Measurements from ENCODE around the gene ABO.

Gene ABO

GRCh38 chr9:133249337-133249736 lies 25.7 kb downstream of the ABO start:
- peaks cover 52% of the 10 kb centered on the region for H3K27me3 ChIP-seq (ENCODE audit: control insufficient read depth, insufficient read depth, low read length)
- no peak overlapping the region for H3K4me3 ChIP-seq (ENCODE audit: low read length)

GRCh38 chr9:133248726-133249295 lies 26.2 kb downstream of the ABO start:
- no peaks in the 10 kb centered on the region for H3K36me3 ChIP-seq (ENCODE audit: insufficient read depth, low read length)
- no peak overlapping the region for H3K4me3 ChIP-seq (ENCODE audit: low read length)
- H3K27me3 ChIP-seq (ENCODE audit: control insufficient read depth, insufficient read depth, low read length), result peaks cover 57% of the 10 kb centered on the region
- no peak overlapping the region for H3K9ac ChIP-seq (ENCODE audit: low read depth, low read length)
- H3K4me2 ChIP-seq (ENCODE audit: low read length), result no peak overlapping the region
- no peaks in the 10 kb centered on the region for H3K9me3 ChIP-seq (replicated peaks; ENCODE audit: low read length)
- no peaks in the 10 kb centered on the region for H3K4me1 ChIP-seq (ENCODE audit: control insufficient read depth, insufficient read depth, low read length)

More at GRCh38 chr9:133249337-133249736, 25.7 kb downstream of the ABO start:
- Histone ChIP-seq H3K36me3 (ENCODE audit: insufficient read depth, low read length) (no peaks in the 10 kb centered on the region), H3K4me2 (ENCODE audit: low read length) (no peak overlapping the region), H3K4me1 (ENCODE audit: control insufficient read depth, insufficient read depth, low read length) (no peaks in the 10 kb centered on the region), H3K9me3 (replicated peaks; ENCODE audit: low read length) (no peaks in the 10 kb centered on the region), H3K9ac (ENCODE audit: low read depth, low read length) (no peak overlapping the region)

GRCh38 chr9:133247632-133248031 lies 27.4 kb downstream of the ABO start:
- H3K36me3 ChIP-seq (ENCODE audit: insufficient read depth, low read length), result no peaks in the 10 kb centered on the region
- no peaks in the 10 kb centered on the region for H3K4me1 ChIP-seq (ENCODE audit: control insufficient read depth, insufficient read depth, low read length)
- H3K4me3 ChIP-seq (ENCODE audit: low read length), result no peak overlapping the region
- H3K27me3 ChIP-seq (ENCODE audit: control insufficient read depth, insufficient read depth, low read length), result peaks cover 56% of the 10 kb centered on the region
- H3K9ac ChIP-seq (ENCODE audit: low read depth, low read length), result no peak overlapping the region
- no peaks in the 10 kb centered on the region for H3K9me3 ChIP-seq (replicated peaks; ENCODE audit: low read length)
- no peak overlapping the region for H3K4me2 ChIP-seq (ENCODE audit: low read length)

- no peaks in the 10 kb centered on the region for H3K36me3 ChIP-seq (ENCODE audit: insufficient read depth, low read length)
Measured at GRCh38 chr9:133246991-133247390, 28.0 kb downstream of the ABO start.

GRCh38 chr9:133246562-133246961 lies 28.4 kb downstream of the ABO start:
- Histone ChIP-seq H3K36me3 (ENCODE audit: insufficient read depth, low read length) (no peaks in the 10 kb centered on the region), H3K4me3 (ENCODE audit: low read length) (no peak overlapping the region), H3K9ac (ENCODE audit: low read depth, low read length) (no peak overlapping the region), H3K9me3 (replicated peaks; ENCODE audit: low read length) (no peaks in the 10 kb centered on the region), H3K4me2 (ENCODE audit: low read length) (no peak overlapping the region), H3K27me3 (ENCODE audit: control insufficient read depth, insufficient read depth, low read length) (peaks cover 54% of the 10 kb centered on the region), H3K4me1 (ENCODE audit: control insufficient read depth, insufficient read depth, low read length) (no peaks in the 10 kb centered on the region)

More at GRCh38 chr9:133246991-133247390, 28.0 kb downstream of the ABO start:
- Histone ChIP-seq H3K9me3 (replicated peaks; ENCODE audit: low read length) (no peaks in the 10 kb centered on the region), H3K4me3 (ENCODE audit: low read length) (no peak overlapping the region), H3K4me2 (ENCODE audit: low read length) (no peak overlapping the region), H3K4me1 (ENCODE audit: control insufficient read depth, insufficient read depth, low read length) (no peaks in the 10 kb centered on the region), H3K9ac (ENCODE audit: low read depth, low read length) (no peak overlapping the region), H3K27me3 (ENCODE audit: control insufficient read depth, insufficient read depth, low read length) (peaks cover 57% of the 10 kb centered on the region)

GRCh38 chr9:133242991-133243390 lies 32.0 kb downstream of the ABO start:
- no peaks in the 10 kb centered on the region for H3K9me3 ChIP-seq (replicated peaks; ENCODE audit: low read length)
- no peak overlapping the region for H3K9ac ChIP-seq (ENCODE audit: low read depth, low read length)
- no peak overlapping the region for H3K4me2 ChIP-seq (ENCODE audit: low read length)
- H3K4me1 ChIP-seq (ENCODE audit: control insufficient read depth, insufficient read depth, low read length), result peaks cover 6% of the 10 kb centered on the region
- no peak overlapping the region for H3K4me3 ChIP-seq (ENCODE audit: low read length)
- H3K36me3 ChIP-seq (ENCODE audit: insufficient read depth, low read length), result no peaks in the 10 kb centered on the region
- peaks cover 40% of the 10 kb centered on the region for H3K27me3 ChIP-seq (ENCODE audit: control insufficient read depth, insufficient read depth, low read length)

GRCh38 chr9:133242241-133242640 lies 32.8 kb downstream of the ABO start:
- Histone ChIP-seq H3K4me3 (ENCODE audit: low read length) (no peak overlapping the region), H3K9me3 (replicated peaks; ENCODE audit: low read length) (no peaks in the 10 kb centered on the region), H3K4me1 (ENCODE audit: control insufficient read depth, insufficient read depth, low read length) (peaks cover 12% of the 10 kb centered on the region), H3K4me2 (ENCODE audit: low read length) (no peak overlapping the region), H3K36me3 (ENCODE audit: insufficient read depth, low read length) (no peaks in the 10 kb centered on the region), H3K27me3 (ENCODE audit: control insufficient read depth, insufficient read depth, low read length) (peaks cover 43% of the 10 kb centered on the region), H3K9ac (ENCODE audit: low read depth, low read length) (no peak overlapping the region)

- Histone ChIP-seq H3K4me2 (ENCODE audit: low read length) (no peak overlapping the region), H3K4me1 (ENCODE audit: control insufficient read depth, insufficient read depth, low read length) (peaks cover 14% of the 10 kb centered on the region), H3K36me3 (ENCODE audit: insufficient read depth, low read length) (no peaks in the 10 kb centered on the region), H3K9ac (ENCODE audit: low read depth, low read length) (no peak overlapping the region), H3K9me3 (replicated peaks; ENCODE audit: low read length) (no peaks in the 10 kb centered on the region), H3K4me3 (ENCODE audit: low read length) (no peak overlapping the region), H3K27me3 (ENCODE audit: control insufficient read depth, insufficient read depth, low read length) (peaks cover 38% of the 10 kb centered on the region)
Measured at GRCh38 chr9:133239533-133240090, 35.4 kb downstream of the ABO start.

GRCh38 chr9:133238851-133239532 lies 36.0 kb downstream of the ABO start:
- Histone ChIP-seq H3K4me2 (ENCODE audit: low read length) (peak overlapping the region; percentile 63), H3K4me3 (ENCODE audit: low read length) (peak overlapping the region; percentile 43), H3K36me3 (ENCODE audit: insufficient read depth, low read length) (no peaks in the 10 kb centered on the region), H3K27me3 (ENCODE audit: control insufficient read depth, insufficient read depth, low read length) (peaks cover 34% of the 10 kb centered on the region), H3K9ac (ENCODE audit: low read depth, low read length) (no peak overlapping the region), H3K4me1 (ENCODE audit: control insufficient read depth, insufficient read depth, low read length) (peaks cover 14% of the 10 kb centered on the region), H3K9me3 (replicated peaks; ENCODE audit: low read length) (no peaks in the 10 kb centered on the region)

- Histone ChIP-seq H3K9me3 (replicated peaks; ENCODE audit: low read length) (no peaks in the 10 kb centered on the region), H3K9ac (ENCODE audit: low read depth, low read length) (no peak overlapping the region), H3K27me3 (ENCODE audit: control insufficient read depth, insufficient read depth, low read length) (peaks cover 28% of the 10 kb centered on the region), H3K4me3 (ENCODE audit: low read length) (peak overlapping the region; percentile 43), H3K4me2 (ENCODE audit: low read length) (peak overlapping the region; percentile 63), H3K4me1 (ENCODE audit: control insufficient read depth, insufficient read depth, low read length) (peaks cover 14% of the 10 kb centered on the region), H3K36me3 (ENCODE audit: insufficient read depth, low read length) (no peaks in the 10 kb centered on the region)
Measured at GRCh38 chr9:133238272-133238850, 36.6 kb downstream of the ABO start.

GRCh38 chr9:133237035-133237731 lies 37.8 kb downstream of the ABO start:
- Histone ChIP-seq H3K4me3 (ENCODE audit: low read length) (no peak overlapping the region), H3K27me3 (ENCODE audit: control insufficient read depth, insufficient read depth, low read length) (peaks cover 28% of the 10 kb centered on the region), H3K9me3 (replicated peaks; ENCODE audit: low read length) (no peaks in the 10 kb centered on the region), H3K9ac (ENCODE audit: low read depth, low read length) (no peak overlapping the region), H3K4me2 (ENCODE audit: low read length) (peak overlapping the region; percentile 31), H3K36me3 (ENCODE audit: insufficient read depth, low read length) (no peaks in the 10 kb centered on the region), H3K4me1 (ENCODE audit: control insufficient read depth, insufficient read depth, low read length) (peaks cover 14% of the 10 kb centered on the region)

Measured in skeletal muscle satellite cell (primary cell).